HG02884 (cell line): Measurements from ENCODE around the gene ODF2.
A peak's percentile ranks its signal among the peaks of the same experiment; 100 is the strongest.
"Not testable (repeated sequence)": the region's sequence is repeated elsewhere in the genome, so short reads cannot be mapped to it uniquely, and the experiment has no call there.

Experiments used
- ATAC-seq: cut with Tn5 transposase; IDR thresholded peaks from one replicate; pipeline ENCODE4 v1.9.1; 2021; ENCODE audit warnings: mild to moderate bottlenecking, moderate library complexity; ENCODE audit not compliant: unreplicated experiment

The ODF2 gene

DNA sequence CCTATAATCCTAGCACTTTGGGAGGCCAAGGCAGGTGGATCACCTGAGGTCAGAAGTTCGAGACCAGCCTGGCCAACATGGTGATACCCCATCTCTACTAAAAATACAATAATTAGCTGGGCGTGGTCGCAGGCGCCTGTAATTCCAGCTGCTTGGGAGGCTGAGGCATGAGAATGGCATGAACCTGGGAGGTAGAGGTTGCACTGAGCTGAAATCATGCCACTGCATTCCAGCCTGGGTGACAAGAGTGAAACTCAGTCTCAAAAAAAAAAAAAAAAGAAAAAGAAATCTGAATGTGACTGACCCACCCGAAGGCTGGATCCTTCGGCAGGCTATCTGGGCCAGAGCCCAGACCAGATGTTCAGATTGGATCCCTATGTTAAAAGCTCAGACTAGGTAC, 32.5 kb upstream of the ODF2 start:
- ATAC-seq: not testable (repeated sequence)

DNA sequence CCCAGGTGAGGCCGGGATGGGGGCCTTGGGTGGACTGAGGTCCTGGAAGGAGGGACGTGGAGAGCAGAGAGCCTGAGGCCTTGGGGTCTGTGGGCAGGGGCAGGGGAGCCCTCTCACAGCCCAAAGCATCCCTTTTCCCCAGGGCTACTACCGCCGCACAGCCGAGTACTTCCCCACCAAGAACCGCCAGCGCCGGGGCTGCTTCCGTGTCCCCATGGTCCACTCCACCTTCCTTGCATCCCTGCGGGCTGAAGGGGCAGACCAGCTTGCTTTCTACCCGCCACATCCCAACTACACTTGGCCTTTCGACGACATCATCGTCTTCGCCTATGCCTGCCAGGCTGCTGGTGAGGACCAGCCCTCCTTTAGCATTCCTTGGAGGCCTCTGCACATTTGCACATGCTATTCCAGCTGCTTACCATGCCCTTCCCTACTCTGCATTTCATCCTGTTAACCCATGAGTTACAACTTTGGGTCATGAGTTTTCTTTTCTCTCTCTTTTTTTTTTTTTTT, 31.5 kb upstream of the ODF2 start:
- ATAC-seq: no peak

DNA sequence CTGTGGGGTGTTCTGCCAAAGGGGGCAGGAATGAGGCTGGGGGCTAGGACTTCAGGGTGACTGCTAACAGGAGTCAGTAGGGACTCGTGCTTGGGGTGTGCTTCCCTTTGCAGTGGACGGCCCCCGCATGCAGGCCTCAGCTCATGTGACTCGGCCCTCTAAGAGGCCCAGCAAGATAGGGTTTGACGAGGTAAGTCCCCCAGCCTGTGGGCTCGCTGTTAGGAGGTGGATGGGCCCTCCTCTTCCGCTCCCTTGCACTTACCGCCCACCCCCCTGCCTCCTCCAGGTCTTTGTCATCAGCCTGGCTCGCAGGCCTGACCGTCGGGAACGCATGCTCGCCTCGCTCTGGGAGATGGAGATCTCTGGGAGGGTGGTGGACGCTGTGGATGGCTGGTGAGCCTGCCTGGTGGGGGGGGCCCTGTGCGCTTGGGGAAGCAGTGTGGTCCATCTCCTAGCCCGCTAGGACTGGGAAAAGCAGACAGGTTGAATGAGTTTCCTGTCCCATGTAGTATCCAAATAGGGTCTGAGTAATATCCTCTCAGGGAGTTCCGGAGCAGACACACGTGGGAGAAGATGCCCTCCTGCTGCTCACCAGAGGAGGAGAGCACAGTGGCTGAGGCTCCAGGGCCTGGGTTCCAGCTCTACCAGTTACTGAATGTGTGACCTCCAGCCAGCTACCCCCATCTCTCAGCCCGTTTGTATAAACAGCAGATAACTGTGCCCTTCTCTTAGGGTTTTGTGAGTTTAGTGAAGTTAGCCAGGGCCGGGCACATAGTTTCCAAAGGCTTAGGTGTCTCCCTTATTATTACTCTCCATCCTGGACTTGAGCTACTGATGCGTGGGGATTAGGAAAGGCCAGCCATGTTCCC, 26.9 kb upstream of the ODF2 start:
- ATAC-seq: no peak

DNA sequence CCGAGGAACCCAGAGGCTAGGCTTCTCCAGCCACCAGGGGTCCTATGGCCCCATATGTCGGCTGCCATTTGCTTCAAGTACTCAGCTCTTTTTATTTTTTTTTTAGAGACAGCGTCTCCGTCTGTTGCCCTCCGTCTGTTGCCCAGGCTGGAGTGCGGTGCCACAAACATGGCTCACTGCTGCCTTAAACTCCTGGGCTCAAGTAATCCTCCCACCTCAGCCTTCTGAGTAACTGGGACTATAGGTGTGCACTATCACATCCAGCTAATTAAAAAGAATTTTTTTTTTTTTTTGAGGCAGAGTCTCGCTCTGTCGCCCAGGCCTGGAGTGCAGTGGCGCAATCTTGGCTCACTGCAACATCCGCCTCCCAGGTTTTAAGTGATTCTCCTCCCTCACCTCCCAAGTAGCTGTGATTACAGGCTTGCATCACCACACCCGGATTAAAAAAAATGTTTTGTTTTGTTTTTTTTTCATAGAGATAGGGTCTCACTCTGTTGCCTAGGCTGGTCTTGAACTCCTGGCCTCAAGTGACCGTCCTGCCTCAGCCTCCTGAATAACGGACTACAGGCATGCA, 26.2 kb upstream of the ODF2 start:
- no peak for ATAC-seq

DNA sequence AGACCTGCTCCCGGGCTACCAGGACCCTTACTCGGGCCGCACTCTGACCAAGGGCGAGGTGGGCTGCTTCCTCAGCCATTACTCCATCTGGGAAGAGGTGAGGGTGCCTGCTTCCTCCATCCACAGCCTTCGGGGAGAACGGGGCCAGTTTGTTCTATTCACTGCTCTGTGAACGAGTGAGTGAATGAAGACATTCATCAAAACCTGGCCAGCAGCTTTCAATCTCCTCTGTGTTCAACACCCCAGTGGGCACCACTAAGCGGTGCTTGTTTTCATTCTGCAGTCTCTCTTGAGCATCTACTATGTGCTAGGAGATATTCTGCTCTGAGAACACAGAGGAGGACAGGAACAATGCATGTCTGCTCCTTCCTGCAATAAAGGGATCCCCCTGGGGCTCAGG, 24.6 kb upstream of the ODF2 start:
- ATAC-seq: no peak

DNA sequence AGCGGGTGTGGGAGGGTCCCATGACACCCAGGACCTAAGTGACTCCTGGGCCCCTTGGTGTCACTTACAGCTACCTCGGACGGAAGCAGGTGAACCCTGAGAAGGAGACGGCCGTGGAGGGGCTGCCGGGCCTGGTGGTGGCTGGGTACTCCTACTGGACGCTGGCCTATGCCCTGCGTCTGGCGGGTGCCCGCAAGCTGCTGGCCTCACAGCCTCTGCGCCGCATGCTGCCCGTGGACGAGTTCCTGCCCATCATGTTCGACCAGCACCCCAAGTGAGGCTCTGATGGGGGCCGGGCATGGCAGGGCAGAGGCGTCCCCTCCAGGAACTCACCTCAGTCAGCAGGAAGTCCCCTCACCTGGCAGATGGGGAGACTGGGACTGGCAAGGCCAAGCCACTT, 21.5 kb upstream of the ODF2 start:
- ATAC-seq: no peak

DNA sequence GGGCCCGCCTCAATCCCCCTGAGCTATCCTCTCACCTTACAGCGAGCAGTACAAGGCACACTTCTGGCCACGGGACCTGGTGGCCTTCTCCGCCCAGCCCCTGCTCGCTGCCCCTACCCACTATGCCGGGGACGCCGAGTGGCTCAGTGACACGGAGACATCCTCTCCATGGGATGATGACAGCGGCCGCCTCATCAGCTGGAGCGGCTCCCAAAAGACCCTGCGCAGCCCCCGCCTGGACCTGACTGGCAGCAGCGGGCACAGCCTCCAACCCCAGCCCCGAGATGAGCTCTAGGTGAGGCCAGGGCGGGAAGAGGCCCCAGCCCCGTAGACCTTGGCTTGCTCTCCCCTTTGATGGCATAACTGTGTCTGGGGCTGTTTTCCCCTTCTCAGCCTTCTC, 20.2 kb upstream of the ODF2 start:
- ATAC-seq: no peak

DNA sequence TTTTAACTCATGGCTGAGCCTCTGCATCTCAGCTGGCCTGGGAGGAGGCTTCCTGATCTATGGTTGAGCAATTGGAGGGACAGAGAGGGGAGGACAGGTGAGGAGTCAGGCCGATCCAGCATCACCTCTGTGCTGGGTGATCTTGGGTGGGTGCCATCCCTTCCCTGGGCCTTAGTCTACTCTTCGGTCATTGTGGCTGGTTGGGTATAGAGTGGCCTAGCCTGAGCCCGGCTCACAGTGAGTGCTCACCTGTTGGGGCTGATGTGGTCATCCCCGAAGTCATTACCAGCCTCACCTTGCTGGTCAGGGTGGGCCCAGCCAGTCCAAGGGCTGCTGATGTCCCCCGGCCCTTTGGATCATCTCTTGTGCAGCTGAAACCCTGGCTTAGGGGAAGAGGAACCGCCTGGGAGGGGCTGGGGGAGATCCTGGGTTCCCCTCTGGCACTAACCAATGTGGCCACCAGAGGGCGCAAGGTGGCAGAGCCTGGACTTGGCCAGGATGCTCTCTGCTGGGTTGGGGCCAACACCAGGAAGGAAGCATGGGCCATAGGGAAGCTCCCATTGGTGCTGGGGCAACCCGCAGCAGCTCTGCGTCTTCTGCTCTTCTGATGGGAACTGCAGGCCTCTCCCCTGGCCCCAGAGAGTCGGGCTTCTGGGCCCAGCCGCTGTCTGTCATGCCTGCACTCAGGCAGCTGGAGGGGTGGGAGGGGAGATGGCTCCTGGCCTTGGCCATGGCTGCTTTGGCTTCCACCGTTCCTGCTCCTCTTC, 17.3 kb upstream of the ODF2 start:
- ATAC-seq: no peak

DNA sequence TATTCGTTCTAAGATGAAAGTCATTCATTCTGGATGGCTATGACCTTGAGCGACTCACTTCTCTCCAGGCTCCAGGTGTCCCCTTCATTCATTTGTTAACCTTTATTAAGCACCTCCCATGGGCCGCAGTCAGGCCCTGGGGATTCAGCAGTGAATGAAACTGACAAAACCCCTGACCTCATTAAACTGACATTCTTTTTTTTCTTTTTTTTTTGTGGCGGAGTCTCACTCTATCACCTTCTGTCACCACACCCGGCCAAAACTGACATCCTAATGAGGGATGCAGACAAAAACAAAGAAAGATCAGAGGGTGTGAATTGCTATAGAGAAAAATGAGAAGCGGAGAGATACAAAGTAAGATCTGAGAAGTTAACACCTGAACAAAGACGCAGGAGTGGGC, 16.5 kb upstream of the ODF2 start:
- ATAC-seq: no peak

DNA sequence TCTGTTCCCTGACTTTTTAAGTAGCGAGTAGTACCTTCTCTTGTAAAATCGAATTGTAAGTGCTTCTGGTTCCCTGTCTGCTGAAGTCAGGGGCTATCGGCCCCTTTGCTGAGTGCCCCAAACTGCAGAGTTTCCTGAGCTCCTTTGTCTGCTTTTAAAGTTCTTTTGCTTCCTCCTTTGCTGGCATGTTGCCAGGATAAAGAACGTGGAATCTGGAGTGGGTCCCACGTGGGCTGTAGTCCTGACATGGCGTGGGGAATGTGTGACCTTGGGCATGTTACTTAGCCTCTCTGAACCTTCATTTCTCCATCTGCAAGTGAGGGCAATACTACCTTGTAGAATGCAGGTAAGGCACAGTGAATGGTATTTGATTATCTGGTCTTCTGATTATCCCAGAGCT, 13.7 kb upstream of the ODF2 start:
- ATAC-seq: no peak

DNA sequence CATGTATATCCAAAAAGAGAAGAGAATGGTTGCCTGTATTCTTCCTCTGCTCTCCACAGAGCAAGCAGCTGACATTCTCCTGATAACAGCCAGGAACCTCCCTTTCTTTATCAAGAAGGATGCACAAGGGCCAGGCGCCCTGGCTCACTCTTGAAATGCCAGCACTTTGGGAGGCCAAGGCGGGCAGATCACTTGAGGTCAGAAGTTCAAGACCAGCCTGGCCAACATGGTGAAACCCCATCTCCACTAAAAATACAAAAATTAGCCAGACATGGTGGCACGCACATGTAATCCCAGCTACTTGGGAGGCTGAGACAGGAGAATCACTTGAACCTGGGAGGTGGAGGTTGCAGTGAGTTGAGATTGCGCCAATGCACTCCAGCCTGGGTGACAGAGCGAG, 9.3 kb upstream of the ODF2 start:
- ATAC-seq: not testable (repeated sequence)

DNA sequence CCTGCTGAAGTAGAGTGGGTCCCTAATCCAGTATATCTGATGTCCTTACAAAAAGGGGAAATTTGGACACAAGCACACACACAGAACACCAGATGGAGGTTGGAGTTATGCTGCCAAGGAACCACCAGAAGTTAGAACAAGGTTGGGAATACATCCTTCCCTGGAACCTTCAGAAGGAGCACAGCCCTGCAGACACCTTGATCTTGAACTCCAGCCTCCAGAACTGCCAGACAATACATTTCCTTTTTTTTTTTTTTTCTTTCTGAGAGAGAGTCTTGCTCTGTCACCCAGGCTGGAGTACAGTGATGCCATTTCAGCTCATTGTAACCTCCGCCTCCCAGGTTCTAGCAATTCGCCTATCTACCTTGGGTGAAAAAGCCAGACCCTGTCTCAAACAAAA, 7.1 kb upstream of the ODF2 start:
- ATAC-seq: no peak

DNA sequence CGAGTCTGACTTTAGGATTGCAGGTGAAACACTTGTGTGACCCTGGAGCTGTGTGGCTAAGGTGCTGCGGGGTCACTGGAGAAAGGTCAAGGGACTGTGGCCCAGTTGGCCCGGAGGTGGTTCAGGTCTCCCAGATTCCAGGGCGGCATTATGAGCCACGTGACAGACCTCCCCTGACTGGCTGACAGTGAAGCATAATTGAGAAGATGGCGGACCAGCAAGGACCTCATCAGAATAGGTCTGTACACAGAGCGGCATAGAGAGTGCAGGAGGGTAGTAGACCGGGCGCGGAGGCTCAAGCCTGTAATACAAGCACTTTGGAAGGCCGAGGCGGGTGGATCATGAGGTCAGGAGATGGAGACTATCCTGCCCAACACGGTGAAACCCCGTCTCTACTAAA, 815 bp upstream of the ODF2 start:
- ATAC-seq: no peak

DNA sequence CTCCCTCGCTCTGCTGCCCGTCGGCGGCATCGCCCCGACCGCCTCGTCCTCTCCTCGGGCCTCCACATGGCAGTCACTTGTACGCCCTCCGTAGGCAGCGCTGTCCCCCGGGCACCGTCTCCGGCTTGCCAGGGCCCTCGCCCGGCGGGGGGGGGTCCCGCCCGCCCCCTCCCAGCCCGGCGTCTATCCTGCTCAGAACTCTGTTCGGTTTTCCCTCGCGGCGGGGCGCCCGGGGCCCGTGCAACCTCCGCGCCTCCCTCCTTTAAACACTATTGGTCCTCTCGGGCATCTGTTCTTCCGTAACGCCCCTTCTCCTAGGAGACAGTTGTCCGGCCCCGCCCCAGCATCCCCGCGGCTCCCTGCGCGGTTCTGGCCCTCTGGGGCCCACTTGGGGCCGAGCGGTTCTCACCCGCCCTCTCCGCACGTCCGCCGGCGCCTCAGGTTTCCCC, 831 bp downstream of the ODF2 start:
- peak; percentile 49 for ATAC-seq

DNA sequence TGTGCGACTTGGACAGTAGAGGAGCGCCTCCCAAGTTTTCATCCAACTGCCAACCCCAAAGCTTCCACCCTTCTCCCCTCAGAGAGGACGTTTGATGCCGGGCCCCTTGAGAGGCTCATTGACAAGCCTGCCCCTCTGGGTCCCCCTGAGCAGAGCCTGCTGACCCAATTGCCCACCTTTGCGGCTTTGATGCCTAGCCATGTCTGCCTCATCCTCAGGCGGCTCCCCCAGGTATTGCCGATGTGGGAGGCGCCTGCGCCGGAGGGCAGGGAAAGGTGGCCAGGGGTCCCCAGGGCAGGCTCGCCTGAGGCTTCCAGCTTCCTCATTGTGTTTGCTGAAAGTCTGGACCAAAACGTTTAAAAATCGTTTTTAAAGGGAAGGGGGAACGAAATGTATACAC, 1.4 kb downstream of the ODF2 start:
- ATAC-seq: no peak

DNA sequence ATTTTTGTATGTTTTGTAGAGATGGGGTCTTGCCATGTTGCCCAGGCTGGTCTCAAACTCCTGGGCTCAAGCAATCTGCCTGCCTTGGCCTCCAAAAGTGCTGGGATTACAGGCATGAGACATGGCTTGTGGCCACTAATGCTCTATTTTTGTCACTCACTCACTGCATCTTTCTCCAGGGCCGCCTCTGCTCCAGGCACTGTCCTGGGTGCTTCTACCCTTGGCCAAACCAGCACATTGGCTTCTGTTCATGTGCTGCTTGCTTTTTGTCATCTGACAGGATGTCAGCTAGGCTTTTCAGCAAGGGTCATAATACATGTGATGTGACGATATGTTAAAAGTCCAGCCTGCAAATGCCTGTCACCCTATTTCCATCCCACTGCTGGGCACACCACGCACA, 3.2 kb downstream of the ODF2 start:
- ATAC-seq: no peak

DNA sequence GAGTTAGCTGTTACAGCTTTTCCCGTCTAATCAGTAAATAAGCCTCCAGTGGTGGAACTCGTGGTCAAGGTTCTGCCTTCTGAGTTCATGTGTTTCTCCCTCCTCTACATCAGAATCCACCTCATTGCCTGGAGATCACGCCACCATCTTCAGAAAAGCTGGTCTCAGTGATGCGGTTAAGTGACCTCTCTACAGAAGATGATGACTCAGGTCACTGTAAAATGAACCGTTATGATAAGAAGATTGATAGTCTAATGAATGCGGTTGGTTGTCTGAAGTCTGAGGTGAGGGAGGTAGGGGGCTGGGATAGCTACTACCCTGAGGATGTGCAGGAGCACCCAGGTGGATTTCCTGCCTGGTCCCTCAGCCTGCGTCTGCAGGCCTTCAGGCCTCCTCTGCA, 13.3 kb downstream of the ODF2 start:
- ATAC-seq: no peak

DNA sequence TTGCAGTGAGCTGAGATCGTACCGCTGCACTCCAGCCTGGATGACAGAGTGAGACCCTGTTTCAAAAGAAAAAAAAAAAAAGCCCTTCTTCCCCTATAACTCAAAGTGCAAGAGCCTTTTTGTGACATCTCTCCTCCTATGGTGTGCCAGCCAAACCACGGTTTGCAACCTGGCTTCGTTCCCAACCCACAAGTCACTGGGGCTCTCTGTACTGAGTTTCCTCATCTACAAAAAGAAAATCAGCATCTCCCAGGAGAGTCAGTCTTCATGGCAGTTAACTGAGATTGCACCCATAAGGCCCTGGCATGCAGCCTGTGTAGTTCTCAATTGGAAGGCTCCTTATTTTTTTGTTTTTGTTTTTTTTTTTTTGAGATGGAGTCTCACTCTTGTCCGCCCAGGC, 14.8 kb downstream of the ODF2 start:
- no peak for ATAC-seq

DNA sequence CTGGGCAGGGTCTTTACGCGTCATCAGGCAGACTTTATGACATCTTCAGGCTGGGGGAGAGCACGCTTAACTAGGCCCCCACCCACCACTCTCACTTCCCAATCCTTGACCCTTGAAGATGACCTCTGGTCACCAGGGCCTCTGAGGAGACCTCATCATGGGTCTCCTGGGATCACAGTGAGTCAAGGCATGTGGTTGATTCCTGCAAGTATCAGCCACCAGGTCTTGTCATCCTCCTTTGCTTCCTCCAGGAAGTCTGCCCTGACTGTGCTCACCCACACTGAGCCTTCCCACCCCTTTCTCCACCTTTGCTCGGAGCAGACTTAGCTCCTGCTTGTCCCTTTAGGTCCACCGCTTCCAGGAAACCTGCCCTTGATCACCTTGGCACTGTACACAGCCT, 17.3 kb downstream of the ODF2 start:
- ATAC-seq: no peak

DNA sequence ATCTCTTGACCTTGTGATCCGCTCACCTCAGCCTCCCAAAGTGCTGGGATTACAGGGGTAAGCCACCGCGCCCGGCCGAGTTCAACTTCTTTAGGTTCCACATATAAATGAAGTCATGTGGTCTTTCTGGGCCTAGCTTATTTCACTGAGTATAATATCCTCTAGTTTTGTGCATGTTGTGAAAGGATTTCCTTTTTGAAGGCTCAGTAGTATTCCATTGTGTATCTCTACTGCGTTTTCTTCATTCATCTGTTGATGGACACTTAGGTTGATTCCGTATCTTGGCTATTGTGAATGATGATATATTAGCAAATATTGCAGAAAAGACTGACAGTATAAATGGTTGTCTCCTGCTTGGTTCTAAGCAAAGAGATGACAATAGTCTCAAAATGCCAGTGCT, 20.1 kb downstream of the ODF2 start:
- no peak for ATAC-seq

DNA sequence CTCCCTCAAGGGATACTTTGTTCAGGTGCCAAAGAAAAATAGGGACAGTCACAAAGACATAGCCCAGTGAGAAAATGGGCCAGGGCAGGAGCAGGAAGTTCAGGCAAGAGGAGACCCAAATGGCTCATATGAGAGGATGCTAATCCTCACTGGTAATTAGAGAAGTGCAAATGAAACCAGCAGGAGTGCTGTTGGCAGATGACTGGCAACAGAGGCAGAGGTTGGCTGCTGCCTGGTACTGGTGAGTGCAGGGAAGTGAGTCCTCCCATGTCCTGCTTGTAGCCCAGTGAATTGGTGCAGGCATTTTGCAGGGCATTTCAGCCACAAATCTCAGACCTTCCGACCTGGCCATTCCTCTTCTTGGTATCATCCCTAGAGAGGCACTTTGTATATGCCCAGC, 23.5 kb downstream of the ODF2 start:
- no peak for ATAC-seq

DNA sequence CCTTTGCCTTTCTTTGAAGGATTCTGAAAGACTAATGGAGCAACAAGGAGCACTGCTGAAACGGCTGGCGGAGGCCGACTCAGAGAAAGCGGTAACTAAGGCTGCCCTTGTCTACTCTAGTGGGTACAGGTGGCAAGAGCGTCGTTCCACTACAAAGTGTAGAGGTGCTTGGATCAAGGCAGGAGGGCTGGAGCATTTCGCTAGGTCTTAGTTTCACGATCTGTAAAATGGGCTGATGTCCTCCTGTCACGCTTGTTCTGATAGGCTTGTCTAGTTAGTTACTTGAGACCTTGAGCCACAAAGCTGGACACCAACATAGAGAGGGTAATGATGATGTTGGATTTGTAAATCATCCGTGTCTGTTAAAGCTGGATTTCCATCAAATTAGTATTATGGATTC, 25.8 kb downstream of the ODF2 start:
- no peak for ATAC-seq
